SU-DHL-6 (cell line): Measurements from ENCODE around the gene BRIP1.

Source experiments
- H2AFZ ChIP-seq: fragments of 200-600 bp; sonication (generic); 2 replicates; pipeline ENCODE4 v1.6.1; 2014; ENCODE audit warnings: low read depth, mild to moderate bottlenecking, moderate library complexity, mixed read lengths, antibody characterized with exemption, low read length; ENCODE audit not compliant: severe bottlenecking
- H3F3A ChIP-seq: fragments of 200-600 bp; shearing (Covaris generic); 2 replicates; pipeline ENCODE4 v1.6.0; 2016; ENCODE audit warnings: antibody characterized with exemption, mild to moderate bottlenecking; ENCODE audit not compliant: insufficient read depth
- H3K27ac ChIP-seq: fragments of 200-600 bp; sonication (generic); 2 replicates; pipeline ENCODE4 v1.5.1; 2016; ENCODE audit warnings: low read depth, mild to moderate bottlenecking, low read length, moderate library complexity, mixed read lengths
- H3K27me3 ChIP-seq: fragments of 200-600 bp; sonication (generic), shearing (Covaris generic); 2 replicates; pipeline ENCODE4 v1.6.0; 2014; ENCODE audit warnings: mild to moderate bottlenecking, low read length
- H3K36me3 ChIP-seq: fragments of 200-600 bp; sonication (generic); 2 replicates; pipeline ENCODE4 v1.6.1; 2014; ENCODE audit warnings: mild to moderate bottlenecking, low read length, mixed read lengths
- H3K4me2 ChIP-seq: fragments of 300-600, 200-600 bp; shearing (Covaris generic), sonication (generic); 2 replicates; pipeline ENCODE4 v1.6.0; 2014; ENCODE audit warnings: low read length, low read depth, mild to moderate bottlenecking; ENCODE audit not compliant: poor library complexity, severe bottlenecking
- H3K4me3 ChIP-seq: fragments of 200-600 bp; sonication (generic); 2 replicates; pipeline ENCODE4 v1.5.1; 2014; ENCODE audit warnings: antibody characterized with exemption, low read length, mild to moderate bottlenecking, mixed read lengths; ENCODE audit not compliant: insufficient read depth, poor library complexity, severe bottlenecking
- H3K79me2 ChIP-seq: fragments of 200-600 bp; sonication (generic); 2 replicates; pipeline ENCODE4 v1.6.1; 2014; ENCODE audit warnings: mild to moderate bottlenecking, low read length, moderate library complexity; ENCODE audit not compliant: insufficient read depth
- H3K9ac ChIP-seq: fragments of 200-600 bp; sonication (generic); 2 replicates; pipeline ENCODE4 v1.7.0; 2014; ENCODE audit warnings: mild to moderate bottlenecking, low read length
- H3K9me2 ChIP-seq: fragments of 200-600 bp; sonication (generic); replicated peaks from 2 replicates; pipeline ENCODE4 v1.6.1; 2014; ENCODE audit warnings: low read length; ENCODE audit not compliant: insufficient read depth
- H3K9me3 ChIP-seq: fragments of 200-600 bp; sonication (generic); 2 replicates; pipeline ENCODE4 v1.6.1; 2014; ENCODE audit warnings: low read length, mixed read lengths; ENCODE audit not compliant: insufficient read depth
- H4K20me1 ChIP-seq: fragments of 200-600 bp; sonication (generic); 2 replicates; pipeline ENCODE4 v1.6.1; 2014; ENCODE audit warnings: low read depth, mild to moderate bottlenecking, antibody characterized with exemption, low read length, moderate library complexity, mixed read lengths
- EZH2phosphoT487 ChIP-seq: fragments of 200-600 bp; sonication (generic), shearing (Covaris generic); conservative IDR thresholded peaks from 2 replicates; pipeline ENCODE4 v1.6.1; 2018; ENCODE audit warnings: mild to moderate bottlenecking, antibody characterized with exemption, low read length, moderate library complexity, mixed read lengths
- TF ChIP-seq, protein P1 (sequence below): fragments of 200-600 bp; sonication (generic); IDR thresholded peaks from one replicate; pipeline ENCODE4 v1.5.1; 2017; ENCODE audit warnings: antibody characterized with exemption, mild to moderate bottlenecking, low read length, moderate library complexity; ENCODE audit not compliant: insufficient read depth, poor library complexity, severe bottlenecking

Gene BRIP1

DNA sequence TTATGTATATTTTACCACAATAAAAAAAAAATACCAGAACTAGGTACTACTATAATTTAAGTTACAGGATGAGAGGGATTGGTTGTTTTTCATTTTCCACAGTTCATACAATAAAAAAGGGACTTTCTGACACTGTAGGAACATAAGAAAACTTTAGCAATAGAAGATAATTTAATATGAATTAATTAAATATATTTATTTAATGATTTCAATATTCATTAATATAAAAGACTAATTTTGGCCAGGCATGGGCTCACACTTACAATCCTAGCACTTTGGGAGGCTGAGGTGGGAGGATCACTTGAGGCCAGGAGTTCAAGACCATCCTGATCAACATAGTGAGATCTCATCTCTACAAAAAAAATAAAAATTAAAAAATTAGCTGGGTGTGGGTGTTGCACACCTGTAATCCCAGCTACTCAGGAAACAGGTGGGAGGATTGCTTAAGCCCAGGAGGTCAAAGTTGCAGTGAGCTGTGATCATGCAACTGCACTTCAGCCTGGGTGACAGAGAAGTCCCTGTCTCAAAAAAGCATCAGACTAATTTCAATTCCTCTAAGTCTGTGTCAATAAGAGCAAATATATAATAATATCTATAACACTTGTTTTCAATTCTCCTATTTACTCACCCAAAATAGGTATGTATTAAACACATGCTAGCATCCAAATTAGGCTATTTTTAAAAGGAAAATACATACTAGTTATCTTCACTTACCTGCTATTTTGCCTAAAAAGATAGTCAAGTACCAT, 79.6 kb downstream of the BRIP1 start:
- H3K27ac ChIP-seq = peak overlapping the region; percentile 29

DNA sequence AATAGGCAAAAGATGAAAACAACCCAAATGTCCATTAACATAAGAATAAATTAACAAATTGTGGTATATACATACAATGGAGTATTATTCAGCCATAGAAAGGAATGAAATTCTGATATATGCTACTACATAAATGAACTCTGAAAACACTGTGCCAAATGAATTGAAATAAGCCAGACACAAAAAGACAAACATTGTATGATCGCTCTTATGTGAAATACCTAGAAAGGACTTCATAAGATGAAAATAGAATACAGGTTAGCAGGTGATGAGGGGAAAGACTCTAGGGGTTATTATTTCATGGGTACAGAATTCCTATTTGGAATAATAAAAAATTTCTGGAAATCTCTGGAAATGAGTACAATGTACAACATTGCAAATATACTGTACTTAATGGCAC, 80.2 kb downstream of the BRIP1 start:
- TF ChIP-seq, protein P1, sequence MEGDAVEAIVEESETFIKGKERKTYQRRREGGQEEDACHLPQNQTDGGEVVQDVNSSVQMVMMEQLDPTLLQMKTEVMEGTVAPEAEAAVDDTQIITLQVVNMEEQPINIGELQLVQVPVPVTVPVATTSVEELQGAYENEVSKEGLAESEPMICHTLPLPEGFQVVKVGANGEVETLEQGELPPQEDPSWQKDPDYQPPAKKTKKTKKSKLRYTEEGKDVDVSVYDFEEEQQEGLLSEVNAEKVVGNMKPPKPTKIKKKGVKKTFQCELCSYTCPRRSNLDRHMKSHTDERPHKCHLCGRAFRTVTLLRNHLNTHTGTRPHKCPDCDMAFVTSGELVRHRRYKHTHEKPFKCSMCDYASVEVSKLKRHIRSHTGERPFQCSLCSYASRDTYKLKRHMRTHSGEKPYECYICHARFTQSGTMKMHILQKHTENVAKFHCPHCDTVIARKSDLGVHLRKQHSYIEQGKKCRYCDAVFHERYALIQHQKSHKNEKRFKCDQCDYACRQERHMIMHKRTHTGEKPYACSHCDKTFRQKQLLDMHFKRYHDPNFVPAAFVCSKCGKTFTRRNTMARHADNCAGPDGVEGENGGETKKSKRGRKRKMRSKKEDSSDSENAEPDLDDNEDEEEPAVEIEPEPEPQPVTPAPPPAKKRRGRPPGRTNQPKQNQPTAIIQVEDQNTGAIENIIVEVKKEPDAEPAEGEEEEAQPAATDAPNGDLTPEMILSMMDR = no peak
- TF ChIP-seq EZH2phosphoT487 = no peak
- Histone ChIP-seq H3K4me2 (no peak overlapping the region), H3F3A (peaks cover 6% of the 10 kb centered on the region; the same call in 1 of the 2 replicates), H3K9me2 (no peaks in the 10 kb centered on the region), H3K4me3 (no peak overlapping the region), H3K9ac (no peak overlapping the region), H3K9me3 (no peaks in the 10 kb centered on the region), H4K20me1 (no peaks in the 10 kb centered on the region), H3K36me3 (peaks cover 13% of the 10 kb centered on the region; the same call in 1 of the 2 replicates), H3K27ac (no peak overlapping the region), H3K27me3 (no peaks in the 10 kb centered on the region), H2AFZ (no peak overlapping the region), H3K79me2 (no peaks in the 10 kb centered on the region)

More for the DNA sequence above, 79.6 kb downstream of the BRIP1 start:
- H3K36me3 ChIP-seq = peaks cover 13% of the 10 kb centered on the region; the same call in 1 of the 2 replicates
- no peaks in the 10 kb centered on the region for H3K79me2 ChIP-seq
- H3K9me3 ChIP-seq = no peaks in the 10 kb centered on the region
- peak overlapping the region; percentile 13 for H3K4me2 ChIP-seq
- no peak overlapping the region for H3K9ac ChIP-seq
- TF ChIP-seq EZH2phosphoT487 = no peak
- TF ChIP-seq, protein P1 = no peak
- H2AFZ ChIP-seq = no peak overlapping the region
- no peaks in the 10 kb centered on the region for H3K27me3 ChIP-seq
- no peaks in the 10 kb centered on the region for H3K9me2 ChIP-seq
- H3K4me3 ChIP-seq = no peak overlapping the region
- no peaks in the 10 kb centered on the region for H4K20me1 ChIP-seq
- H3F3A ChIP-seq = peaks cover 6% of the 10 kb centered on the region; the same call in 1 of the 2 replicates

DNA sequence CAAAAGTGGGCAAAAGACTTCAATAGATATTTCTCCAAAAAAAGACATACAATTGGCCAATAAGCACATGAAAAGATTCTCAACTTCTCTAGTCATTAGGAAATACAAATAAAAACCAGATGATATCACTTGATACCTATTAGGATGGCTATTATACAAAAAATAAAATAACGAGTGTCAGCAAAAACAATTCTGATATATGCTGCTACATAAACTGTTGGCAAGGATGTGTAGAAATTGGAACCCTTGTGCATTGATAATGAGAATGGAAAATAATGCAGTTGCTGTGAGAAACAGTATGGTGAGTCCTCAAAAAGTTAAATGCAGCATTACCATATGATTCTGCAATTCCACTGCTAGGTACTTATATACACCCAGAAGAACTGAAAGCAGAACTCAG, 80.6 kb downstream of the BRIP1 start:
- Histone ChIP-seq H3K36me3 (peaks cover 13% of the 10 kb centered on the region; the same call in 1 of the 2 replicates), H3F3A (peaks cover 6% of the 10 kb centered on the region; the same call in 1 of the 2 replicates), H3K9ac (no peak overlapping the region), H3K4me3 (no peak overlapping the region), H3K9me2 (no peaks in the 10 kb centered on the region), H4K20me1 (no peaks in the 10 kb centered on the region), H3K4me2 (no peak overlapping the region), H3K27ac (no peak overlapping the region), H3K79me2 (no peaks in the 10 kb centered on the region), H3K9me3 (no peaks in the 10 kb centered on the region), H3K27me3 (no peaks in the 10 kb centered on the region), H2AFZ (no peak overlapping the region)
- TF ChIP-seq EZH2phosphoT487 = no peak
- TF ChIP-seq, protein P1 = no peak
